Adrenal gland (tissue), 5 donors: ENCODE measurements around the gene CREB5.

Source experiments
- CTCF ChIP-seq, 6 experiments: fragments of 450-650 bp in 4 of 6; fragments of 200-600 bp in 2 of 6; sonication (generic) in 1 of 6; IDR thresholded peaks; 1 replicate in 5 of 6; 2 replicates in 1 of 6; pipeline versions ENCODE4 v1.5.1 to v1.8.0; 2016 to 2021; ENCODE audit warnings: antibody characterized with exemption in 6 of 6, mild to moderate bottlenecking in 2 of 6, moderate library complexity in 1 of 6
- POLR2A ChIP-seq, 2 donors: fragments of 450-650 bp; IDR thresholded peaks; one replicate each; pipeline ENCODE4 v1.6.1; 2017; ENCODE audit warnings: antibody characterized with exemption in 2 of 2, mild to moderate bottlenecking in 2 of 2, moderate library complexity in 1 of 2
- donor health status: DM: no; HTN: no; CAD: no.

DNA sequence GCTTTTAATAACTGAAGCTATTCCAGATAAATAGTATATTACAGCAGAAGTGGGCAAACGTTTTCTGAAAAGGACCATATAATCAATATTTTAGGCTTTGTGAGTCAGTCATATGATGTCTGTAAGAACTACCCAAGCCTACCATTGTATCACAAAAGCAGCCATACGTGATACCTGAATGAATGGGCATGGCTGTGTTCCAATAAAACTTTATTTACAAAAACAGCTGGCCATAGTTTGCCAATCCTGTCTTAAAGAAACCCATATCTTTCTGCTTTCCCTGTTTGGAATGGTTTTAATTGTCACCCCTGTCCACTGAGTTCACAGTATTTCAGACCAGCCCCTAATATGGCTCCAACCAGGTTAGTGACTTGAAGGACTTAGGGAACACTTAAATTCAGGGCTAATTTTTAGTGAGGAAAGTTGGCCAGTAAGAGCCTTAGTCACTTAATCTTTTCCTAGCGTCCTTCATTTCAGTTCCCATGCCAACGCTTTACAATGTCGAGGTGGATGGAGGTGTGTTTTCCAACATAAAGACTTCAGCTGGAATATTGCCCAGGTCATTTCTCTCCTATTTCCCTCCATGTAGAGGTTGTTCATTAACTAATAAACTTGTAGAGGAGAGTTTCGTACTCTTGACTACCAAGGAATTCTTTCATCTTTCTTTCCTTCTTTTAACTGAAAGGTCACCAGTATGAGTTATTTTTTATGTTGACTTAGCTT lies 361.3 kb downstream of the CREB5 start:
- TF ChIP-seq CTCF (IDR thresholded peaks at IDR 0.05): no peak
- TF ChIP-seq POLR2A (IDR thresholded peaks at IDR 0.05): no peak
